H1 (cell line): ENCODE measurements around the gene IPO13. TPM values are rescaled to one million over a fixed set of nuclear protein-coding genes. Genes with fewer than 3 reads are reported as not detected.

Source experiments
- ASH2L ChIP-seq: fragments of 200-600, 300-600 bp; sonication (generic); IDR thresholded peaks from one replicate; pipeline ENCODE4 v1.7.1; 2017; ENCODE audit warnings: low read length
- BACH1 ChIP-seq: IDR thresholded peaks from 2 replicates; pipeline ENCODE4 v1.6.1; 2012; ENCODE audit warnings: low read length, improper control_type of control experiment
- KDM5A ChIP-seq: fragments of 200-600 bp; IDR thresholded peaks from 2 replicates; pipeline ENCODE4 v1.7.1; 2012; ENCODE audit warnings: mild to moderate bottlenecking, low read length, inconsistent platforms, mixed read lengths
- SP2 ChIP-seq: IDR thresholded peaks from 2 replicates; pipeline ENCODE4 v1.6.1; 2012; ENCODE audit warnings: mild to moderate bottlenecking, low read length, inconsistent platforms
- SUZ12 ChIP-seq: fragments of 200-600 bp; sonication (generic); IDR thresholded peaks from 2 replicates; pipeline ENCODE4 v1.6.1; 2012; ENCODE audit warnings: mild to moderate bottlenecking, inconsistent platforms, low read length, moderate library complexity, mixed read lengths
- TBP ChIP-seq: IDR thresholded peaks from 2 replicates; pipeline ENCODE4 v1.6.1; 2011; ENCODE audit warnings: low read depth, low read length, improper control_type of control experiment
- YY1 ChIP-seq: IDR thresholded peaks from 2 replicates; pipeline ENCODE4 v1.6.1; 2011; ENCODE audit warnings: low read depth, mild to moderate bottlenecking, low read length
- polyA plus RNA-seq, 7 experiments: library from polyadenylated mRNA; depleted of rRNA in 3 of 7; stranded (reverse) in 5 of 7; unstranded in 2 of 7; fragments of >200 nt in 5 of 7; fragments of 200-250 nt in 2 of 7; gene quantifications; 1 replicate in 5 of 7; 2 replicates in 1 of 7; 4 replicates in 1 of 7; pipeline versions ENCODE4 v1.2.1 to v1.2.3, GENCODE V29; 2011 to 2013; ENCODE audit warnings: missing spikeins in 2 of 7, mixed read lengths in 2 of 7
- total RNA-seq: library from RNA; stranded (reverse); fragmentation: NEBNext Ultra II Directional; extraction: Animal tissue kit (Norgen Biotek cat#: 25700); gene quantifications from 2 replicates; pipeline ENCODE4 v1.2.1, GENCODE V29; 2021

IPO13 gene
- total and polyA plus RNA-seq, 2 of the 8 experiments (the other 6 are each of a cell fraction or from before 2014, with no cell fraction given), result 23.0 to 27.0 TPM

DNA sequence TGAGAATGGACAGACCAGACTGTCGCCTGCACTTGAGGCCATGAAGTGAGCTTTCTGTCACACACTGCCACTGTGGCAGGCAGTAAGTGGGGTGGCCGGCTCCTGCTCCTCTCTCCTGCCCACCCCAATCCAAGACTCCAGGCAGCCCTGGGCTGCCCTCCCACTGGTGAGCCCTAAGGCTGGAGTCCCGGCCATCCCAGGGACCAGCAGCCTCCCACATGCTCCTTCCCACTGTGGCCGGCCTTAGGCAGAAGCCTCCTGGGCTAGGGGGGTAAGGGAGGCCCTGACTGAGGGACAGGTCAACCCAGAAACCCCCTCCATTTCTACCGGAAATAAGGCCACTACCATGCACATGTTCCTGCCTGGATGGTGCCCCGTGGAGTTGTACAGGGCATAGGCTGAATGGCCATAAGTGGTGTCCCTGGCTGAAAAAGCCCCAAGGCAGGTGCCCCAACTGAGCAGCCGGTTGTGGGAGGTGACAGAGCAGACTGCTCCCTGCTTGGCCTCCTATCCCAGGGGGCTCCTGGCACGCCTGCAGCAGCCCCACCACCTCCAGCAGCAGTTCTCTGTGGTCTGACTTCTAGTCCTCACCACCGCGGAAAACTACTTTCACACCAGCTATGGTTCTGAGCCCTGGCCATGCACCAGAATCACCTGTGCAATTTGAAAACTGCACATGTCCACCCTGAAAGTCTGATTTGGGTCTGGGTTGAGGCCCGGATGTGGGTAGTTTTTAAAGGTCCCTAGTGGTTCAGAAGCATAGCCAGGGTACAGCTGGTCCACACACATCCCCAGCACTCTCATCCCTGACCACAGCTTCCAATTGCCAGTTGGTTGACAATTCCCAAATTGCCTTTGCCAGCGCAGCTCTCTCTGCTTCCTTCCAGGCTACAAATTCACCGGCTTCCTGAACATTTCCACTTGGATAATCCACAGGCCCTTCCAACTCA lies 14.8 kb upstream of the IPO13 start (continued):
- TF ChIP-seq TBP (no peak), SUZ12 (no peak), BACH1 (no peak), YY1 (no peak), ASH2L (no peak), SP2 (no peak), KDM5A (no peak)
